A673 (cell line): ENCODE data around the gene LCMT1. TPM values are rescaled to one million over a fixed set of nuclear protein-coding genes. Genes with fewer than 3 reads are reported as not detected.

Experiments used
- BruUV-seq: library from RNA; stranded (reverse); fragments of 400-500 nt; replicated peaks from 2 replicates; lab custom pipeline; 2021; lab: Mats Ljungman, UMichigan
- CTCF ChIA-PET: fragments of 300-600 bp; sonication (Branson Sonifier 250); formaldehyde crosslinking; loops from one replicate; lab custom pipeline; 2022; ENCODE audit warnings: antibody characterized with exemption; lab: Charles Lee
- POLR2A ChIA-PET: fragments of 300-600 bp; sonication (Branson Sonifier 250); formaldehyde crosslinking; loops from one replicate; lab custom pipeline; 2022; ENCODE audit warnings: antibody characterized with exemption; ENCODE audit not compliant: low non-redundant PET; lab: Charles Lee
- DNase-seq: peaks from one replicate; pipeline ENCODE4 v3.0.0-alpha.2; 2015; ENCODE audit warnings: low spot score
- H3K27ac ChIP-seq: fragments of 200-600 bp; sonication (generic); 2 replicates; pipeline ENCODE4 v1.5.1; 2016; ENCODE audit warnings: mixed run types, low read depth, mild to moderate bottlenecking, mixed read lengths, antibody characterized with exemption, low read length; ENCODE audit not compliant: poor library complexity, severe bottlenecking
- H3K27me3 ChIP-seq: fragments of 200-600 bp; sonication (generic); replicated peaks from 2 replicates; pipeline ENCODE4 v1.6.1; 2017; ENCODE audit warnings: mixed run types, low read depth, mild to moderate bottlenecking, mixed read lengths, antibody characterized with exemption, low read length; ENCODE audit not compliant: insufficient read depth, poor library complexity
- H3K36me3 ChIP-seq: fragments of 200-600 bp; sonication (generic); 2 replicates; pipeline ENCODE4 v1.6.1; 2016; ENCODE audit warnings: mixed run types, mild to moderate bottlenecking, mixed read lengths, antibody characterized with exemption, low read length; ENCODE audit not compliant: insufficient read depth, poor library complexity, severe bottlenecking
- H3K4me1 ChIP-seq: fragments of 200-600 bp; sonication (generic); 2 replicates; pipeline ENCODE4 v1.6.1; 2017; ENCODE audit warnings: mixed run types, mild to moderate bottlenecking, mixed read lengths, antibody characterized with exemption, low read length; ENCODE audit not compliant: insufficient read depth, poor library complexity, severe bottlenecking
- H3K4me3 ChIP-seq: fragments of 200-600 bp; sonication (generic); 2 replicates; pipeline ENCODE4 v1.5.1; 2016; ENCODE audit warnings: low read depth, mixed run types, mild to moderate bottlenecking, mixed read lengths, low read length; ENCODE audit not compliant: poor library complexity, severe bottlenecking
- H3K9me3 ChIP-seq: fragments of 200-600 bp; sonication (generic); 2 replicates; pipeline ENCODE4 v1.6.1; 2016; ENCODE audit warnings: mixed run types, low read depth, mild to moderate bottlenecking, mixed read lengths, antibody characterized with exemption, low read length; ENCODE audit not compliant: poor library complexity, severe bottlenecking
- EZH2 ChIP-seq: fragments of 200-600 bp; sonication (generic); IDR thresholded peaks from 2 replicates; pipeline ENCODE4 v1.6.1; 2017; ENCODE audit warnings: borderline replicate concordance, low read depth, mild to moderate bottlenecking, mixed read lengths, antibody characterized with exemption, low read length; ENCODE audit not compliant: poor library complexity, severe bottlenecking
- intact Hi-C: fragments of 100-400 bp; cut with micrococcal nuclease; formaldehyde crosslinking; loops from one replicate; pipeline ENCODE4 v1.10.0; 2022; ENCODE audit not compliant: unreplicated experiment
- total RNA-seq: library from RNA; stranded (reverse); gene quantifications from 2 replicates; pipeline ENCODE4 v1.2.3, GENCODE V29; 2021
- TF ChIP-seq, protein P1 (sequence below): fragments of 300-800, 200-600 bp; sonication (generic); conservative IDR thresholded peaks from 2 replicates; pipeline ENCODE4 v1.5.1; 2017; ENCODE audit warnings: low read depth, mild to moderate bottlenecking, antibody characterized with exemption, low read length, moderate library complexity, mixed read lengths

The LCMT1 gene
- total RNA-seq, 1 experiment from 2014 or later: 56.3 TPM

DNA sequence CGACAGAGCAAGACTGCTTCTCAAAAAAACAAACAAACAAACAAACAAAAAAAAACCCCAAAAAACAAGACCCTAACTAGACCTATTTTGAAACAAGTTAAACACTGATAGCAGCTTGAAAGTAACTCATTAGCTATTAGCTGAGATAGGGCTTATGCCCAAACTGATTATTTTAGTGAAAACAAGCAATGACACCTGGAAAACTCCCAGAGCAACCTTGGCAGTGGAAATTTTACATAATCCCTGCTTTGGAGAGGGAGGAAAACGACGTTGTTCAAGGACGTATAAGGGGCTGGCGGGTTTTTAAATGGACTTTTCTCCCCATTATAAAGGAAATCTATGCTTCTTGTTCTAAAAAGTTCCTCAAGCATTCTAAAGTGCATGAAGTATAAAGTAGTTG, 59.8 kb downstream of the LCMT1 start:
- intact Hi-C loops: no loop called here
- BruUV-seq: no TSS peak

DNA sequence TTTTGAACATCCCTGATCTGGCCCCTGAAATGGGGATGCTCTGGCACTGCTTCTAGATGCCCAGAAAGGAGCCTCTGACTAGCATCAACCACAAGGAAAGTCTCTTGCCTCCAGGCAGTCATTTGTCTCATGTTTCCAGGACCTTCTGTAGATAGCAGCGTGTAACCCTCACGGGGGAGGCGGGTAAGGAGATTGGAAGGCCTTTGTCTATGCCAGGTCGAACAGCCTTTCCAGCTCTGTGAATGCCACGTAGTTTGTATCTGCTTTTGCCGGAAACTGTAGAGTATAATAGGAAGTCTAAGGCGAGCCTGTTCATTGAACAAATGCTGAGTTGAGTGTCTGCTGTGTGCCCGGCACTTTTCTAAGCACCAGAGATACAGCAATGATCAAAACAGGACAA, 61.3 kb downstream of the LCMT1 start:
- DNase-seq: no peak
- Histone ChIP-seq H3K27ac (no peak overlapping the region), H3K27me3 (no peaks in the 10 kb centered on the region), H3K4me1 (no peaks in the 10 kb centered on the region), H3K4me3 (no peak overlapping the region), H3K9me3 (no peaks in the 10 kb centered on the region), H3K36me3 (peaks cover 19% of the 10 kb centered on the region)
- TF ChIP-seq, protein P1, sequence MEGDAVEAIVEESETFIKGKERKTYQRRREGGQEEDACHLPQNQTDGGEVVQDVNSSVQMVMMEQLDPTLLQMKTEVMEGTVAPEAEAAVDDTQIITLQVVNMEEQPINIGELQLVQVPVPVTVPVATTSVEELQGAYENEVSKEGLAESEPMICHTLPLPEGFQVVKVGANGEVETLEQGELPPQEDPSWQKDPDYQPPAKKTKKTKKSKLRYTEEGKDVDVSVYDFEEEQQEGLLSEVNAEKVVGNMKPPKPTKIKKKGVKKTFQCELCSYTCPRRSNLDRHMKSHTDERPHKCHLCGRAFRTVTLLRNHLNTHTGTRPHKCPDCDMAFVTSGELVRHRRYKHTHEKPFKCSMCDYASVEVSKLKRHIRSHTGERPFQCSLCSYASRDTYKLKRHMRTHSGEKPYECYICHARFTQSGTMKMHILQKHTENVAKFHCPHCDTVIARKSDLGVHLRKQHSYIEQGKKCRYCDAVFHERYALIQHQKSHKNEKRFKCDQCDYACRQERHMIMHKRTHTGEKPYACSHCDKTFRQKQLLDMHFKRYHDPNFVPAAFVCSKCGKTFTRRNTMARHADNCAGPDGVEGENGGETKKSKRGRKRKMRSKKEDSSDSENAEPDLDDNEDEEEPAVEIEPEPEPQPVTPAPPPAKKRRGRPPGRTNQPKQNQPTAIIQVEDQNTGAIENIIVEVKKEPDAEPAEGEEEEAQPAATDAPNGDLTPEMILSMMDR: no peak
- intact Hi-C loops: no loop called here
- no TSS peak for BruUV-seq
- POLR2A ChIA-PET: no interaction called here
- CTCF ChIA-PET: no interaction called here

More for the DNA sequence above, 59.8 kb downstream of the LCMT1 start:
- no peak for DNase-seq
- POLR2A ChIA-PET: no interaction called here
- CTCF ChIA-PET: no interaction called here
- Histone ChIP-seq H3K4me3 (no peak overlapping the region), H3K4me1 (no peaks in the 10 kb centered on the region), H3K36me3 (peaks cover 28% of the 10 kb centered on the region), H3K27me3 (no peaks in the 10 kb centered on the region), H3K9me3 (no peaks in the 10 kb centered on the region), H3K27ac (no peak overlapping the region)
- TF ChIP-seq EZH2: no peak
- TF ChIP-seq, protein P1: no peak

- POLR2A ChIA-PET: no interaction called here
Observed at GRCh38 chr16:25174285-25174684, 62.7 kb downstream of the LCMT1 start.

More at GRCh38 chr16:25174285-25174684, 62.7 kb downstream of the LCMT1 start:
- no peak overlapping the region for H3K27ac ChIP-seq
- DNase-seq: no peak
- no peaks in the 10 kb centered on the region for H3K9me3 ChIP-seq
- no peak overlapping the region for H3K4me3 ChIP-seq
- intact Hi-C loops: no loop called here
- no peaks in the 10 kb centered on the region for H3K27me3 ChIP-seq
- H3K36me3 ChIP-seq: peaks cover 16% of the 10 kb centered on the region
- CTCF ChIA-PET: no interaction called here
- no peaks in the 10 kb centered on the region for H3K4me1 ChIP-seq
- no TSS peak for BruUV-seq
- TF ChIP-seq, protein P1: no peak
- TF ChIP-seq EZH2: no peak
